Sciatic nerve (tissue), 2 donors: ENCODE measurements around the gene CPNE4. TPM values are rescaled to one million over a fixed set of nuclear protein-coding genes. Genes with fewer than 3 reads are reported as not detected.

Experiments
- ATAC-seq: fragments of 200-7000 bp; cut with Tn5 transposase; one replicate; pipeline ENCODE4 v1.9.1; 2020; ENCODE audit warnings: mild to moderate bottlenecking, moderate library complexity
- DNase-seq: peaks from one replicate; pipeline ENCODE4 v3.0.0-alpha.2; 2020; ENCODE audit warnings: low spot score
- intact Hi-C: fragments of 100-400 bp; cut with DNase I; formaldehyde crosslinking; loops from one replicate; pipeline ENCODE4 v1.14.2; 2022
- total RNA-seq: library from RNA; stranded (reverse); fragmentation: NEBNext Ultra II Directional; extraction: Animal tissue kit (Norgen Biotek cat#: 25700); gene quantifications from one replicate; pipeline ENCODE4 v1.2.1, GENCODE V29; 2021
- donor health status: DM: no; HTN: no; CAD: no.
- donor health status: DM: no; HTN: no; CAD: no.

Gene CPNE4
- total RNA-seq, 1 donor from 2014 or later = 0.18 TPM

DNA sequence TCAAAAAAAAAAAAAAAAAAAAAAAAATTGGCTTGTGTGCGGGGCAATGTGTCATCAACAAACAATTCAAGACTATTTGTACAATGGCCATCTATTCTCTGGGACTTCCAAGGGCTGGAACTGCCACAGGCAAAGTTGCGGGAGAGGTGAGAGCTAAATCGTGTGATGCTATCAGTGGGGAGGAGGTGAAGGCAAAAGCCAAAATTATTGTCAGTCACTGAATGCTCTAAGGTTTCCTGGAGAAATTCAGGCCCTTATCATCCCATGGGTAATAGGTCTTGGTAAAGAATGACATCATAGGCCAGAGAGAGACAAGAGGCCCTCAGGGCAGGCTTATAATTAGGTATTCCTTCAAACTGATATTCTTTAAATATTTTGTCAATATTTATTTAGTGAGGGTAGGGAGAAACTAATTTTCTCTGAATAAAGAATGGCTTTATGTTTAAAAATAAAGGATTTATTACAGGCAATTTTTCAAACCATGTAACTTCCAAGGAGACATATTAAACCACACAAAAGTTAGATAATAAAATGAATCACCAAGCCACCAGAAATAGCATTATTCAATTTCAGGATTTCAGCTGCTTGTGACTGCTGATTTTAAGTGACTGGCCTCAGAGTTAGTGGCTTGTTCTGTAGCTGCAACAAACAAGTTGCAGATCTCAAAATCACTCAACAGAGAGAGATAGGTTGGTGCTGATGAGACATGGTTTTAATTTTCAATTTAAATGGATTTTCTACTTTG lies 305.7 kb downstream of the CPNE4 start:
- ATAC-seq = no peak
- no peak for DNase-seq
- intact Hi-C loops = no loop called here

DNA sequence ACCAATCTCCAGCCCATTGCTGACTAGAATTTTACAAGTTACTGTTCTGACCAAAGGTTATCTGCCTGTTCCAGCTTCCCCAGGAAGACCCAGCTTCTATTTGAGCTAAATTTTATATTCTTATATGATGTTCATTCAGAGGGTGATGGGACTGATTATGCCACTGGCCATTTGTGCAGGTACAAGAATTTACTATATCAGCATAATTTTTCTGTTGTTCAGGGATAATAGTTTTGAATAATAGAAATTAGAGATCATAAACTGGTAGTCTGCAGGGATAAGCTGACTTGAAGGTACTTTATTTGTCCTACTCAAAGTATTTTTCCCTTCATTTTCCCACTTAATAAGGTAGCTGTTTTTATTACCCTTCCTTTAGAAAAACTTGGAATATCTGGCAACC lies 309.4 kb downstream of the CPNE4 start:
- intact Hi-C loops = no loop called here

DNA sequence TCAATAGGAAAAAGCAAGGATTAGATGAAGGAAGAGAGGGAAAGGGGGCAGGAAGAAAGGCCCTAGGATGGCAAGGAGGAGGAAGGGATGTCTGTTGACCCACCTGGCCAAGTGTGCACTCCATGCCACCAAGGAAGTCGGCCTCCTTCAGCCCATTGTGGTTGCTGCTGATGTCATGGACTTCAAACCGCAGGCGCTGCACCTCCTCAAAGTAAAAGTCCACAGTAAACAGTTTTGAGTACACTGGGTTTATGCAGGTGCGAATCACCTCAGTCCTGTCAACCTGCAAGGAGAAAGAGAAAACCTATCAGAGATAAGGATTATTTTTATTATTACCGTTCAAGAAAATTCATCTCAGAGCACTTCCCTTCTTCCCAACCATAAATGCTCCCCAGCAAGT lies 311.5 kb downstream of the CPNE4 start:
- ATAC-seq = no peak
- intact Hi-C loops = no loop called here
- no peak for DNase-seq

More for the DNA sequence above, 309.4 kb downstream of the CPNE4 start:
- DNase-seq (no peak), ATAC-seq (no peak)

DNA sequence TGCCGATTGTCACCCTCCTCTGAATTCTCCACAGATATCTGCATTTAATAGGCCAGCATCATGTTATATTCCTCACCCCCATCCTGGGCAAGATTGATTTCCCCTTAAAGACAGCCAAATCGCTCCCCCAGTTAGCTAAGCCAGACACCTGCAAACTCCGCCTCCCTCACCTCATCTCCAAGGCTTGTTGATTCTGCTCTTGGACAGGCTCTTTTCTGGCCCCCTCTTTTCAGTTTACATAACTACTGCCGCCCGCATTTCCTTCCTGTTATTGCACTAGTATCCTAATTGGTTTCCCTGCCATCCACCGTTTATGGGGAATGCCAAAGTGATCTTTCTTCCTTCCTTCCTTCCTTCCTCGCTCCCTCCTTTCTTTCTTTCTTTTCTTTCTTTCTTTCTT lies 317.3 kb downstream of the CPNE4 start:
- ATAC-seq (no peak), DNase-seq (no peak)
- intact Hi-C loops = no loop called here

DNA sequence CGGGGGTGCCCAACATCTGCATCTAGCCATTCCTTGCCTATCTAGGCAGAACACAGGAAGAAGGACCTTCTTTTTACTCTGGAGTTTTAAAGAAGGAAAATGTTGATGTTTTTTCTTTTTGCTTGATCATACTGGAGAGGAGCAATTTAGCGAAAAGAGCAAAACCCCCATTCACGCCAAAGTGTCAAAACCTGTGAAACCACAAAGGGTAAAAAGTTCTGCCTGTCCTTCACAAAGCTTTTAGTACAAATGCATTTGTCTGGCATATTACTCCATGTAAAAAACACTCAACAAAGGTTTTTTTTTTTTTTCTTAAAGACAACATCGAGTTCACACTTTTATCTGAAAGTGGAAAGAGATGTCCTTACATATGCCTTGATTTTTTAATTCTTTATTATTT lies 317.9 kb downstream of the CPNE4 start:
- no peak for ATAC-seq
- intact Hi-C loops = no loop called here
- no peak for DNase-seq

DNA sequence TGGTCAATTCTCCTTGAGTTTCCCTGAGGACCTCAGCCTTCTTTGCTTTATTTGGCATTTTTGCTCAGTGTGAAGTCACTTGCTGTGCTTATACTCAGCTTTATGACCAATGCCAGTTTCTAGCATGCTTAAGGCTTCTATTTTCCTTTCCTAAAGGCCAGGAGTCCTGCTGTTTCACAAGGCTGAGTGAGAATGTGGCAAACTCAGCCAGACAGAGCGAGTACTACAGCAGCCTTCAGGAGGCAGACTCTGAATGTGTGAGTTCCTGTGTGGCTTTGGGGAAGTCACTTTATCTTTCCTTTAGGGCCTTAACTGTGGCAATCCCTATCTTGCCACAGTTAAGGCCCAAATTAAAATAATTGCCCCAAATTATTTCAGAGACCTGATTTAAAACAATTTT lies 318.8 kb downstream of the CPNE4 start:
- DNase-seq (no peak), ATAC-seq (no peak)
- intact Hi-C loops = no loop called here

DNA sequence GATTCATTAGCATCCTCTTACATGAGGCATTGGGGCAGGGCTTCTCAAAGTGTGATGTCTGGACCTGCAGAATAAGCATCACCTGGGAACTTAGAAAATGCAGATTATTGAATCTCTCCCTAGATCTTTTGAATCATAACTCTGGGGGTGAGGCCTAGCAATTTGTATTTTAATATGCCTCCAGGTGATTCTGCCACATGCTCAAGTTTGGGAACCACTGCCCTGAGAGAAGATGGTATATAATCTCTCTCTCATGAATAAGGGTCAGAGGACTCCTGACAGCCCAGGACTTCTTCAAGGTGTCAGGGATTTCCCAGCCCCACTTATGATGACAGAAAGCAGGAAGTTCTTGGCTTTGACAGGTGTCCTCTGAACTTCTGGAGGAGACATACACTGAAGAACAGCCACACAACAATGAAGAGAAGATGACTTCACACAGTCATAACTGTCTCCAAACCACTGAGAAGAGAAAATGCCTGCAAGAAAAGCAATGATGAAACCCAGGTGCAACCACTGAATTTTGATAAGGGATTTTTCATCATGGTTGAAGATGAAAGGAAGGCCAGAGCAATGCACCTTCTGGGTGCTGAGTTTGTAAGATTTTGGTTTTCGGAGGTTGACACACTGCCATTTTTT lies 320.1 kb downstream of the CPNE4 start:
- intact Hi-C loops = no loop called here
- DNase-seq (no peak), ATAC-seq (no peak)

DNA sequence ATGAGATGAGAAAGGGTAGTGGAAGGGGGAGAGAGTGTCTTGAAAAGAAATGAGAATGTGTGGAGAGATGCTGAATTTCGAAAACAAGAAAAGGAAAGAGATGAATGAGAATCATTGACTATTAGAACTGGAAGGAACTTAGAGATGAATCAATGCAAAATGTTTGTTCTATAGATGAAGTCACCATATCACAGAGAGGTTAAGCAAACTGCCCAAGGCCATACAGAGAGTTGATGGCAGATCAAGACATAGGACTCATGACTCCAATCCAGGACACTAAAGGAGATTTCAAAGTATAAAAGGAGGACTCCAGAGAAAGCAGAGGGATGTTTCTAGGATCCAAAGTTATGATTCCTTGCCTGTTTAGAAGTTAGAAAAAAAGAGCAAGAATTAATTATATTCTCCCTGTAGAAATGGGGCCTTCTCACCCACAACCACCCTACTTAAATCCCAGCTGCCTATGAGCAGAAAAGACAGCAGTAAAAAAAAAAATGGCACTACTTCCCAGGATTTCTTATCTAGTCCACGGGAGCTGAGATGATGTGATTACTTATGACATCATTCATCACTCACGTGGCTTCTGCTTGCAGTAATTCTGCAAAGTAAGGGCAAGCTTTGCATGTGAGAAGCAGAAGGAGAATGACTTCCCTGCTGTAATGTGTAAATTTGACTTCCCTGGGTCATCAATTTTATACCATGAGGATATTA lies 321.2 kb downstream of the CPNE4 start:
- ATAC-seq (no peak), DNase-seq (no peak)
- intact Hi-C loops = no loop called here

DNA sequence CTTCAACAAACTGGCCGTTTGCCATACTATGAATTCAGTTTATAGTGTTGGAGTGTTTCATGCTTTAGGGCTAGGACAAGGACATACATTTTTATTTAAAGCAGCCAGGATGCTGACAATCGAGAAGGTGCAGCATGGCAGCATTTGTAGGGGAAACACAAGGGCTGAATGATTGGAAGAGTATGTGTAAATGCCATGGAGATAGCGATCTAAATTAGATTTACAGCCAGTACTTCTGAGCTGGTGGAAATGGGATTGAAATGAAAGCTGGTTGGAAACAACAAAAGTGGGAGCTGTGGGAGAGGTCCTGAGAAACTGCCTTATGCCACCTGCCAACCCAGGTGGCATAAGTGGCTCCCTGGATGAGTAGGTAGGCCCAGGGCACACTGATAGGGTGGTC lies 322.2 kb downstream of the CPNE4 start:
- ATAC-seq = no peak
- intact Hi-C loops = no loop called here
- no peak for DNase-seq

DNA sequence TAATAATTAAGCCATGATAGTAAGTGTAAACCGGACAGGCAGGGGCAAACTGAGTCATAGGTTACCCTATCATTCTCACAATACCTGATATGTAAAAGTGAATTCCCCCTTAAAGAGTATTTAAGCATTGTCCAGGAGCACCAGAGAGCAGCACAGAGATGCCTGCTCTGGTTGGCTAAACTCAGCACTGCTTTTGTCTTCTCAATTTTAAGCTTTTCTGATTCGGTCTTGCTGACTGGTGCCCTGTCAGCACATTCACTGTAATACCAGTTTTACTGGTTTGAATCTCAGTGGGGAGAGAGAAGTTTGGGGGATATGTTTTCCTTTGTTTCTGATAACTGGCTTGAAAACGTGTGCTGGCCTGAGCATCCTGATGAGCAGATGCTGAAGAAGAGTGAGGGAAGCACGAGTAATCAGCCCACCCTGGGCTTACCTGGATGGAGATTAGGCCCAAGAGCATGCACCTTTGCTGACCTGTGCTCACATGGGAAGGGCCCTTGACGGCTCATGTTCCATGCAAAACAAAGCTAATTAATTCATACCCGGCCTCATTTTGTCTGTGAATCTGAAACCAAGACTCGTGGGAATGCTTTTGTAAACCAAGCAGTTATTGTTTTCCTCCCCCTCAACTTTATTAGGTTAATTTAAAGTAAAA lies 323.6 kb downstream of the CPNE4 start:
- intact Hi-C loops = no loop called here
- DNase-seq (no peak), ATAC-seq (no peak)

DNA sequence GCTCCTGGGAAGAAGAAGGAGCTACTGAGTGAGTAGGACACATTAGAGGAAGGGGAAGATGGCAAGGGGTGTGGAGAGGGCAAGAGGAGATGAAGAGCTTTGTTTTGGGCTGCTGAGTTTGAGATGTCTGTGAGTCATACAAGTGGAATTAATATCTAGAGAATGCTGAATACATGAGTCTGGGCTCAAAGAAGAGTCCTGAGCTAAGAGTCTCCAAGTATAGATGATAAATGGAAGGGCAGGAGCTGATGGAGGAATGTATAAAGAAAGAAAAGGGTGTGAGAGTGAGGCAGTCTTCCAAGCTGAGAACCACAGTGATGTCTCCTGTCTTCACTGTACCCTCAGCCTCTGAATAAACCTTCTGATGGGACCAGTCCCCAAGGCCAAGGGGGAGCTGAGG lies 326.6 kb downstream of the CPNE4 start:
- no peak for DNase-seq
- intact Hi-C loops = no loop called here

DNA sequence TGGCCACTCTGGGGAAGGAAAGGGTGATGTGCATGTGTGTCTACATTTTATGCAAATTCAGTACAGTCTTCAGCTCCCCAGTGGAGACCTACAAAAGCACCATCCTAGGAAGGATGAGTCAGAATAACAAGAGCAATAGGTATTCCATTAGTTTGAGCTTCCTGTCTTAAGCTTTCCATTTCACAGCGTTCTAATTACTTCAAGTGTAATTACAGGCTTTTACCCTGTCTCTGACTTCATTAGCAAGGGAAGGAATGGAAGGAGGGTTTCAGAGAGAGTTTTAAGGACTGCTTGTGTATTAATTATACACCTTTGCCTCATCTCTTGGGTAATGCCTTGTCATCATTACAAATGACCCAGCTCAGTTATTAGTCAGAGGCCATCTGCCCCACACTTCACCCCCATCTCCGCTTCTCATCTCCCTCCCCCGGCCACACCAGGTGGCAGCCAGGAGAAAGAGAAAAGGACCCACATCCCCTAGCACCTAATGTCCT lies 329.2 kb downstream of the CPNE4 start:
- intact Hi-C loops = no loop called here
- no peak for DNase-seq
- ATAC-seq = no peak

More for the DNA sequence above, 326.6 kb downstream of the CPNE4 start:
- ATAC-seq = no peak

DNA sequence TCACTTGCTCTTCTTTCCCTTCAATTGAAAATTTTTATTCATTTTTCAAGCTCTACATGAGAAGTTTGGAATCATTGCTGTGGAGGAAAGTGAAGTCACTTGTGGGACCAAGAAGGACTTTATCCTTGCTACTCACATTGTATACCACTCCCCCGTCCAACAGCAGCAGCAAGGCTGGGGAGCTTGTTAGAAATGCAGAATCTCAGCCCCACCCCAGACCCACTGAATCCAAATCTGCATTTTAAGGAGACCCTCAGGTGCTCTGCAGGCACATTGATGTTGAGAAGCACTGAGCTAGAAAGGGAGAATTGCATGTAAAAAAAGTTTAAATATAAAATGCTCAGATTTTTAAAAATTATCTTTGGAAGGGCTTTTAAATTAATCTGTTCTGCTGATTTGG lies 329.7 kb downstream of the CPNE4 start:
- ATAC-seq (no peak), DNase-seq (no peak)
- intact Hi-C loops = no loop called here

DNA sequence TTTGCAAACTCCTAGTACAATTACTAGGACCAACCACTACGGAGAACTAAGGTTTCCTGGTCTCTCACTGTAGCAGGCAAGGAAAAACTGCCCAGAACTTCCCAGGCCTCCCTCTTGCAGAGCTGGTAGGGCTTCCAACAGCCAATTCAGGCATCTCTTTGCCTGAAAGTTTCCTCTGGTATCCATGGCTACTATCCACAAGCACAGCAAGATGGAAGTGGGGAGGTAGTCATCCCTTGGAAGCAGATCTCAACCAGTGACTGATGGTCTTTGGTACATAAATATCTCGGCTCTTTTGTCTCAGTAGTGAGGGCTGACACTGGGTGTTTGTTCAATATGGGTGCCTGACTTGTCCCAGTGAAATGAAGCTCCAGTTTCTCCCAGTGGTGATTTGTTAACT lies 330.7 kb downstream of the CPNE4 start:
- ATAC-seq (no peak), DNase-seq (no peak)
- intact Hi-C loops = no loop called here

DNA sequence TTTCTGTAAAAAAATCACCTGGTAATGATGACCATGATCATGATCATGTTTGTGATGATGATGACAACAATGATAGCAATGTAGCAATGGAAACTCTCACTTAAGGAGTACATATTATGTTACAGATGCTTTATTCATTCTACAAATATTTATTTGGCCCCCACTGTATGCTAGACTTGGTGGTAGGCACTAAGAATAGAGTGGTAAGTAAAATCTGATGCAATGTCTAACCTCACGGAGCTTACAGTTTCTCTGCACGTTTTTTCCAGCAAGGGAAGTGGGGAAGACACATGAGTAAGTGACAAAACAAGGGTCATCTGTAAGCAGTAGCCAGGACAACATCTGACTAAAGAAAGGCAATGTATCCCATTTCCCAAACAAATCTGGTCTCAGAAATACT lies 332.7 kb downstream of the CPNE4 start:
- DNase-seq = no peak
- ATAC-seq = no peak
- intact Hi-C loops = no loop called here

DNA sequence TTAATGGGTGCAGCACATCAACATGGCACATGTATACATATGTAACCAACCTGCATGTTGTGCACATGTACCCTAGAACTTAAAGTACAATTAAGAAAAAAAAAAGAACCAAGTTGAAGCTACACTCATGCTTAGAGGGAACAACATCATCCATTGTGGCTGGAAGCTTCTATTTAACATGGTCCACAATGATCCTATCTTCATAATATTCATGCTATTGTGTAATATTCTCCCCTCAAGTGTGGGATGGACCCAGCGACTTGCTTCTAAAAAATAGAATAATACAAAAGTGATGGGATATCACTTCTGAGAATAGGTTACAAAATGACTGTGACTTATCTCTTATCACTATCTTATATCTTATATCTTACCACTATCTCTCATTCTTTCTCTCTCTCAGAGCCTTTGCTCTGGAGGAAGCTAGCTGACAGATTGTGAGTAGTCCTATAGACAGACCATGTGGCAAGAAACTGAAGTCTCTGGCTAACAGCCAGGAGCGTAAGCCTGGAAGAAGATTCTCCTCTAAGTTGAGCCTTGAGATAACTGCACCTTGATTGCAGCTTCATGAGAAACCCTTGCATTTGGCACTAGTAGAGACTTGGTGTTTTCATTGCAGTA lies 333.6 kb downstream of the CPNE4 start:
- intact Hi-C loops = no loop called here
- no peak for DNase-seq
- no peak for ATAC-seq

DNA sequence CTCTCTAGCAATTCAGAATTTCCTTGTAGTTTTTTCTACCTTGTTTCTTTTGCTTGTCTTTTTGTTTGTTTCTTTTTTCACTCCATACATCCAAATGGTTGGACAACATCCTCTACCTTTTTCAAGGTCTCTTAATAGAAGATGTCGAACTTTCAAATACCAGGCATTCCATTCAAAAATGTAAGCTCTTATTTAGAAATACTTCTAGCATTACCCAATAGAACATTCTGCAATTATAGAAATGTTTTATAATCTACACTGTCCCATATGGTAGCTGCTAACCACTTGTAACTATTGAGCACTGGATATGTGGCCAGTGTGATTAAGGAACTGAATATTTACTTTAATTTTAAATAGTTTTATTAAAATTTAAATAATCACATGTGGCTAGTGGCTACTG lies 335.8 kb downstream of the CPNE4 start:
- DNase-seq (no peak), ATAC-seq (no peak)
- intact Hi-C loops = no loop called here

DNA sequence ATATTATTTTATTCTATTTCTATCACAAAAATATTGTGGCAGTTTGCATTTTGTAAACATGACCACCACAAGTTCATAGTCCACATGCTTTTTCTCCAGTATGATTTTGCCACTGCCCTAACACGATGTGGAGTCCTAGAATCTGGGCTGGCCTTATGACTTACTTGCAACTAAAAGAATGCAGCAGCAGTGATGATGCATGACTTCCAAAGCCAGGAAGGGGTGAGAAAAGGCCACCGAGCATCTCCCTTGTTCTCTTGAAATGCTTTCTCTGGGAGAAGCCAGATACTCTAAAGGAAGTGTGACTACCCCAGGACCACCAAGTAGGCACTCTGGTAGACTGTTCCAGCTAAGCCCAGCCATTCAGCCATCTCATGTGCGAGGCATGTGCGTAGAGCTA lies 340.4 kb downstream of the CPNE4 start:
- DNase-seq (no peak), ATAC-seq (no peak)
- intact Hi-C loops = no loop called here

DNA sequence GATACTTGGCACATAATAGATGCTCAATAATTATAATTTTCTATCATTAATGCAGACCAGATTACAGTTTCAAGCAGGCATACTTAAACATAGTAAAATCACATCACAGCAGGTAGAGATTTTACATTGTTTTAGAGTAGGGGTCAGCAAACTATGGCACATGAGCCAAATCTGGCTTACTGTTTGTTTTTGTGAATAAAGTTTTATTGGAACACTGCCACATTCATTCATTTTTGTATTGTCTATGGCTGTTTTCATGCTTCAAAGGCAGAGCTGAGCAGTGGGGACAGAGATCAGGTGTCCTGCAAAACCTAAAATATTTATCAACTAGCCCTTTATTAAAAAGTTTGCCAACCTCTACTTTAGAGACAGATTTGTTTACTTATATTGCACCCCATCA lies 342.5 kb downstream of the CPNE4 start:
- intact Hi-C loops = no loop called here
- DNase-seq (no peak), ATAC-seq (no peak)
